GM21360 (cell line): ENCODE results near the gene EYA2.

Source experiments
- ATAC-seq: cut with Tn5 transposase; IDR thresholded peaks from one replicate; pipeline ENCODE4 v1.9.1; 2021; ENCODE audit warnings: mild to moderate bottlenecking, moderate library complexity; ENCODE audit not compliant: unreplicated experiment

The EYA2 gene

DNA sequence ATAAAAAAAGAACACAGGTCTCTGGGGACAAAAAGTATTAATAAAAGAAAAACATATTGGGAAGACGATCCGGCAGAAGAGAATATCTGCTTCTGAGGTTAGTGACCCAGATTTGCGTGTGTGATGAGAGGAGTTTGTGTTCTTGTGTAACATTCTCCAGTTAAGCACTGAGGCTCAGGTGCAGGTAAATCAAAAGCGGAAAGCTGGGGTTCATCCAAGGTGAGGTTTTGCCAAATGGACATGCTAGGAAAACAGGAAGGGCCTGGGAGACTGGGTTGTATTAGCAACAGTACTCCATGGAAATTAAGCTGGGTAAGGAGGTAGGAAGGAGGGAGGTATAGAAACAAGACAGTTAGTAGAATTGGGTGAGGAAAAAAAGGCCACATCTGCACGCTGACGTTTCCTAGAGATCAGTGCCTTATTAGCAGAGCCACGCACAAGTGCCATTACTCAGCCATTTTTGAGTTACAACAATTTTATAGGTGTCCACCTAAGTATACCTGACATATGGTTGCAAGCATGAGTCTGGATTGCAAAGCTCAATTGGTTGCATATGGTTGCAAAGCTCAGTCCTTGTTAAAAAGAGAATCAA, 322.3 kb downstream of the EYA2 start:
- no peak for ATAC-seq

DNA sequence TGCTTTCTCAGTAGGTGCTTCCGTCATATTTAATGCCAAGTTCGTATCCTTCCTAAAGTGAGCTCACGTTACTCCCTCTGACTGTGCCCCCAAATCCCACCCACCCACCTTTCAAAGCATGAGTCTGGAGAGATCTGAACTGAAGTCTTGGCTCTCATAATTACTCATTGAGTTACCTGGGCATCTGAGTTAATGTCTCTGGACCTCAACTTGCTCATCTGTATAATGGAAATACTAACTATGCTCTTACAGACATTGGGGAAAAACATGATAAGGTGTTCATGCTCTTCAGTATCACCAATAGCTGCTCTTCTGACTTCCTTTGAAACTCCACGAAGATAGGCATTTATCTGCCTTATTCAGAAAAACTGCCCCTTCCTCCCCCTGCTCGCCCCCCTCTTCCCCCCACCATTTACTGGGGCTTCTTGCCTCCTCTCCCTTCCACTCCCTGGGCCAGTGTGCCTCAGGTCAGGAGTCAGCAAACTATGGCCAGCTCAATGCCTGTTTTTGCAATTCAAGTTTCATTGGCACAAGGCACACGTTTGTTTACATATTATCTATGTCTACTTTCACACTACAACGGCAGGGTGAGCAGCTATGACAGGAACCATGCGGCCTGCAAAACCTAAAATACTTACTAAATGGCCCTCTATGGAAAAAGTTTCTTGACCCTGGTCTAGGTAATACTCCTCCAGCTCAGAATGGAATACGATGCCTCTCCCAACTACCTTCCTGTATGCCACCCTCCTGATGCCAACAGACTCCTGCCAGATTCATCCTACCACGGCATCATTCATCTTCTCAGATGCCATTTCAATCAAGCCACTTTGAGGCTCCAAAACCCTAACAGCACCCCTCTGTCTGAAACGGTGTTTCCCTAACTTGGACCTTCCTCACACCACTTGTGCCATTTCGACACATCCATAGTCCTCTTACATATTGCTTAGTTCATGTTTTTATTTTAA, 323.1 kb downstream of the EYA2 start:
- no peak for ATAC-seq

DNA sequence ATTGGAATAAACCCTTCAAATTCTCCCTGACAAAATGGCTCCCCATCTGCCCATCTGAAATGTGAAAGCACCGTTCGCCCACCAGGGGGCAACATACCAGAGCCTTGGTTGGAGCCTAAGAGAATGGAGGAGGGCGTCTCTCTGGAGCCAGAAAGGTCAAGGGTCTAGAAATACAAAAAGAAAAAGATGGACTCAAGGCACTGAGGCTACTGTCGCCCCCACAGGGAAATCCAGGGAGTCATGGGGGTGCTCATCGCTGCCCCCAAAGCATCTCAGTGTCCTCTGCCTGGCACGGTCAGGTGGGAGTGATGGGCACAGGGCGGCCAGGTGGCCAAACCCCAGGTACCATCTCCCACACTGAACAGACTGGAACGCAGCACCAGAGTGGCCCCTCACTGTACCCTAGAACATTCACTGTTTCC, 325.5 kb downstream of the EYA2 start:
- ATAC-seq = no peak

DNA sequence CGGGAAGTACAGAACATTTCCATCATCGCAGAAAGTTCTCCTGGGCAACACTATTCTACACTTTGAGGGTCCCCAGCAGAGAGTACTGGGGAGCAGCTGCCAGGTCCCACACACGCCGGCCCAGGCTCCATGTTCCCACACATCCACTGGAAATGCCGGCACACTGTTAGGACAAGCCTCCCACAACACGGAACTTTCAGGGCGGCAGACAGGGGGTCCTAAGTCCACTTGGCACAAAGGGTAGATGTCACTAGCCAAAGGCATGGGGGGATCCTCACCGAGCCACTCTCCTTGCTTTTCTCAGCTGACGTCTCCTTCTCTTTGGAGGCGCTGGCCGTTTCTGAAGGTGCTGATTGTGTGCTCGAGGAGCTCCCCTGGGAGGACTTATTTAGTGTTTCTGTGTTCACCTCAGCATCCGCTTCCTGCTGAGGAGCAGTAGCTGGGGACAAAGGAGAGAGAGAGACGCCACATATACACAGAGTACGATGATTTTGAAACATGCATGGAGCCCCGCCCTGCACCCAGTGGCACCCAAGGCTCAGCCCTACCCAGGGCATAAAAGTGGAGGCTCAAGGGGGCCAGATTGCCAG, 326.5 kb downstream of the EYA2 start:
- ATAC-seq = no peak

DNA sequence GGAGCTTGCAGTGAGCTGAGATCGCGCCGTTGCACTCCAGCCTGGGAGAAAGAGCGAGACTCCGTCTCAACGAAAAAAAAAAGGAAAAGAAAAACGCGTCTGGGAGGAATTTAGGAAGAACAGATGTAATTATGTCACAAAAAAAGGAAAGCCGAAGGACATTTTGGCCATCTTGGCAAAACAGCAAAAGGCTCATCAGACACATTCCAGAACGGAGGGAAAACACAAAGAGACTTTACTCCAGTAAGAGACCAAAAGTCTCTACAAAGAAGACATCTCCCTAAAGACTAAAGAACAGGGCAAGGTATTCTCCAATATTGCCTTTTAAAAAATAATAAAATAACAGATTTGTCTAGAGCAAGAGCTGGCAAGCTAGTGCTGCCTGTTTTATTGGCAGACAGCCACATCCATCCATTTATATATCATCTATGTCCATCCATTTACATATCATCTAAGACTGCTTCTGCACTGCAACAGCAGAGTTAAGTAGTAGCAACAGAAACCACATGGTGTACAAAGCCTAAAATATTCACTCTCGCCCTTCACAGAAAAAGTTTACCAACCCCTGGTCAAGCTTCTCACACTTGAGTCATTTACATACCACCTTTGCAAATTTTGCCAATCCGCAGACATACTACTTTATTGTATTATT, 328.0 kb downstream of the EYA2 start:
- ATAC-seq = no peak

DNA sequence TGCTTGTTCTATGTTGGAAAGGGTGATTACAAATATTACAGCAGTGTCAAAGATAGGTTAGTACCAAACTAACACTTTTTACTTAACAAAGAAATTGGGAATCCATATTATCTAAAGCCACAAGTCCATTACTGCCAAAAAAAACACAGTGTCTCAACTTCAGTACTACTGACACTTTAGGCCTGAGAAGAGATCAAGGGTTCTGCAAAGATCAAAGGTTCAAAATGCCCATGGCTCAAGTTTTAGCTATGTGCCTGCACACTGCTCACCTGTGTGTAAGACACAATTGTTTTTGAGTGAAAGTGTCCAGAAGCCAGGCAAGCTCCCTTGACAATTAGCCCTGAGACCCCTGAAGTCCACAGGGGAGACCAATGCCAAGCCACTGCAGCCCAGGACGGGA, 329.3 kb downstream of the EYA2 start:
- ATAC-seq = no peak

DNA sequence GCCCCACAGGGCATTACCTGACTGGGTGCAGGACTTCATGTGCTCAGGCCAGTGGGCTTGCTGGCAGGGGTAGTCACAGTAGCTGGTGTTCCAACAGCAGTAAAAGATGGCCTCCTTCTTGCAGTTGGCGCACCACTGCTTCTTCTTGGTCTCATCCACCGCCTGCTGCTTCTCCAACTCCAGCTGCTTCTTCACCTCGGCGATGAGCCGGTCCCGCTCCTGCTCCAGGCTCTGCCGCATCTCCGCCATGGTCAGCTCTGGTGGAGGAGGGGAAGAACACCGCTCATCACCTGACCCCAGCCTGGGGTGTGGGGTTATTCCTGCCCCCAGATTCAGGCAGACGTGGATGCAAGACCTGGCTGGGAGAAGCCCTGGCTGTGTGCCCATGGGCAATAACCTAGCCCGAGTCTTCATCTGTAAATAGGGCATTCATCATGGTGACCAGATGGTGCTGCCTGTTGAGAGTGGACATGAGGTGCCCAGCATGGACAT, 329.7 kb downstream of the EYA2 start:
- ATAC-seq = no peak

DNA sequence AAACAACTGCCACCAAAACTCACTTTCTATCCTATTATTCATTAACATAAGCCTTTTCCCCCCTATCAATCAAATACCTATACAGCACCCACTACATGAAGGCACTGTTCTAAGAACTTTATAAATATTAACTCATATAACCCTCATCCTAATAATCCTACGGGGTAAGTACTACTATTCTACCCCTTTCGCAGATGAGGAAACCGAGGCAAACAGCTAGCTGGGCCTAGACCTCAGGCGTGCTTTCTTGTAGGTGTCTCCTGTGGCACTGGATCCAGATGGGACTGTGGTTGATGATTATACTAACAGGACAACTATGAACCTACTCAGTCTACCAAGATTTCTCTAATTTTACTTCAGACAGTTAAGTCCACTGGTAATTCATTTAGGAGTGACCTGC, 330.2 kb downstream of the EYA2 start:
- no peak for ATAC-seq

DNA sequence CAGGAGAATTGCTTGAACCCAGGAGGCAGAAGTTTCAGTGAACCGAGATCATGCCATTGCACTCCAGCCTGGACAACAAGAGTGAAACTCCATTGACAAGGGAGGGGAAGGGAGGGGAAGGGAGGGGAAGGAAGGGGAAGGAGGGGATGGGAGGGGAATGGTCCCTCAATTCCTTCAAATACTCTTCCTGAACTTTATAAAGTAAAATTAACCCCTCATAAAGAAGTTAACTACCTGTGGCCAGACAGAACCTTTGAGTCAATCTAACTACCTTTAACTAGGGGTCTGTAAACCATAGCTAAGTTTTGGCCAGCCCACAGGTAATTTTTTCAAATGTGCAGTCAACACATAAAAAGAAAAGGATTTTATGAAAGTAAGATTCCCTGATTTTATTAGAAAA, 330.8 kb downstream of the EYA2 start:
- ATAC-seq = no peak

DNA sequence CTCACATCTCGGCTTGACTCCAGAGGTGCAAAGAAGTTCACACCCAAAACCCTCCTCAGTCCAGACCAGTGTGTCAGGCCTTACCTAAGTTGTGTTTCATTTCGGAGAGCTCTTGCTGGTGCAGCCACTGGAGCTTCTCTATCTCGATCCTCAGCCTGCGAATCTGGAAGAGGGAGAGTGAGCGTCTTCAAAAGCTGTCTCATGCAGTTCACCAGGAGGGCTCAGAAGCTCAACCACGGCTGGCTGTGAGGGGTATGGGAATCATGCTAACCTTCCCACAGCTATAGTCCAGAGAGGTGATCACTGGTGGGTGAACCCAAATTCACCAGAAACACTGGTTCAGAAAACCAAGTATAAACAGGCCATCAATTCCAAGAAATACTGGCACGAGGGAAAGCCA, 332.5 kb downstream of the EYA2 start:
- no peak for ATAC-seq

DNA sequence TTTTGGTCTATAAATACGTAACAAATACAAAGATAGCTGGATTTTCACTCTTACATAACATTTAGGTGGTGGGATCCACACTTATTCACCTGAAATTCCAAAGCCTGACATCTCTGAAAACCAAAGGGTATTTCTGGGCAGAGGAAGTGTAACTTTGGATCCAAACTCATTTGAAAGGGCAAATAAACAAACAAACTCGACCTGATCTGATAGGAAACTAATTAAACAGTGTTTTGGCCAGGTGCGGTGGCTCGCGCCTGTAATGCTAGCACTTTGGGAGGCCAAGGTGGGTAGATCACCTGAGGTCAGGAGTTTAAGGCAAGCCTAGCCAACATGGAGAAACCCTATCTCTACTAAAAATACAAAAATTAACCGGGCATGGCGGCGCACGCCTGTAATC, 332.9 kb downstream of the EYA2 start:
- no peak for ATAC-seq

DNA sequence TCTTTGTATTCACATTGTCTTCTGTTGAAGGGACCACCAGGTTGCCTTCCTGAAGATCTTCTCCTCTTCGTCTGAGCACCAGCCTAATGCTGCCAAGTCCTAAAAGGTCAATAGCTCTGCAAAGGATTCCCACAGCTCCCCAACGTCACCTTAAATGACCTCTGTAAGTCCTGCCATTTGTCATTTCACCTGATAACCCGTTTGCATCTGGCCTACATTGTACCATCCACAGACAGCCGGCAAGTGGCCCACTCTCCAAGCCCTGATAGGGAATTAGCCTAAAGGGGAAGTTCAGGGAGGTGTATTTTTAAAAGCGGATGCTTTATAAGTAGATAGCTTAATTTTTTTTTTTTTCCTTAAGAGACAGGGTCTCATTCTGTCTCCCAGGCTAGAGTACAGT, 334.0 kb downstream of the EYA2 start:
- no peak for ATAC-seq

DNA sequence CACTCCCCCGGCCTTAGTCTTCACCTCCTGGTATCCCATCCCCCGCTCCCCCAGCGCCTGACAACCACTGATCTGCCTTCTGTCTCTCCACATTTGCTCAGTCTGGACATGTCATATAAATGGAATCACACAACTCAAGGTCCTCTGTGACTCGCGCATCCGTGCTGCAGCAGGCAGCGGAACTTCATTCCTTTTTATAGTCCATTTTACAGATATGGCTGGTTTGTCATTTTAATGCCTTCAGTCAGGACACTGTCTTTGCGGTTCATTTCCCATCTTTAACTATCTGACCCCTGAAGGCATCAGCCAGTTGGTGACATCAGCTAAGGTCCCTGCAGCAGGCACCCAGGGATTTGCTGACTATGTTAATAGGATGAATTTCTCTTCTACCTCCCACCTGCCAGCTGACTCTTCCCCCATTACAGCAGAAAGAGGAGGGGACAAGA, 336.2 kb downstream of the EYA2 start:
- no peak for ATAC-seq

DNA sequence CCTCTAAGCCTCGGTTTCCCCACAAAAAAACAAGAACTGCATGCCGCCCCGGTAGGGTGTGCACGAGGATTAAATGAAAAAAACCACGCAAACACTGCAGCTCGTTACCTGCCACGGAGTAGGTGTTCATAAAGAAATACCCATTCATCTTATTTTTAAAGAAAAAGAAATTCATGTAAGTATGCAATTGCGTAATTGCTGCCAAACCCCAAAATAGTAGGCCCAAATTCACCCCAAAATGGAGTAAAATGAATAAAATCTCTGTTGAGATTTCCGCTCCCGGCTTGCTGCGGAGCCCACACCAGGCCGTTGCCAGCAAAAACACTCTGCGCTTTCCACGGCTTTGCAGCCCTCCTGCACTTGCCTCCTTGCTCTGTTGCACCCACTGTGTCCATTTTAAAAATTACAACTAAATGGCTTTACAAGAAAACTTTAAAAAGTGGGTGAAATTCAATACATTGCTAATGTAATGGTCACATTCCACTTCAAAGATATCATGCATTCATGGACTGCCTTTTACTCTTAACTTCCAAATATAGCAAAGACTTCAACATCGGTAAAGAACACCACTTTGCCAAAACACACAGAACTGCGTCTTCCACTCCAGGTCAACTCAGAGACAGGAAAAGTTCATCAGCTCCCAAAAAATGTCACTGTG, 336.9 kb downstream of the EYA2 start:
- ATAC-seq = no peak

DNA sequence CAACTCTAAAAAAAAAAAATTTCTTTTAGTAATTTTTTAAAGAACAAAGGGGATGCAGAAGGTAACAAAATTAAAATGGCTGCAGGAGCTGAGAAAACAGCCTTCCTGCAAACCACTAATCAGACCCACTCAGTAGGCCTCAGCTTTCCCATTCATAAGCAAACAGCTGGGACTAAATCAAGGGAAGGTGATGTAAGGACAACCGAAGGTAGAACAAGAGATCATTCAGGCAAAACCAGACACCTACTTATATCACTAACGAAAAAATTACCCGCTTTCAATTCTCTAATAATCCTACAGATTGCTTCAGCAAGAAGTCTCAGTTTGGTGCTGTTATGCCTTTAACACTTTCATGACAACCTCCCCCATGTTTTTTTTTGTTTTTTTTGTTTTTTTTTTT, 337.9 kb downstream of the EYA2 start:
- no peak for ATAC-seq

DNA sequence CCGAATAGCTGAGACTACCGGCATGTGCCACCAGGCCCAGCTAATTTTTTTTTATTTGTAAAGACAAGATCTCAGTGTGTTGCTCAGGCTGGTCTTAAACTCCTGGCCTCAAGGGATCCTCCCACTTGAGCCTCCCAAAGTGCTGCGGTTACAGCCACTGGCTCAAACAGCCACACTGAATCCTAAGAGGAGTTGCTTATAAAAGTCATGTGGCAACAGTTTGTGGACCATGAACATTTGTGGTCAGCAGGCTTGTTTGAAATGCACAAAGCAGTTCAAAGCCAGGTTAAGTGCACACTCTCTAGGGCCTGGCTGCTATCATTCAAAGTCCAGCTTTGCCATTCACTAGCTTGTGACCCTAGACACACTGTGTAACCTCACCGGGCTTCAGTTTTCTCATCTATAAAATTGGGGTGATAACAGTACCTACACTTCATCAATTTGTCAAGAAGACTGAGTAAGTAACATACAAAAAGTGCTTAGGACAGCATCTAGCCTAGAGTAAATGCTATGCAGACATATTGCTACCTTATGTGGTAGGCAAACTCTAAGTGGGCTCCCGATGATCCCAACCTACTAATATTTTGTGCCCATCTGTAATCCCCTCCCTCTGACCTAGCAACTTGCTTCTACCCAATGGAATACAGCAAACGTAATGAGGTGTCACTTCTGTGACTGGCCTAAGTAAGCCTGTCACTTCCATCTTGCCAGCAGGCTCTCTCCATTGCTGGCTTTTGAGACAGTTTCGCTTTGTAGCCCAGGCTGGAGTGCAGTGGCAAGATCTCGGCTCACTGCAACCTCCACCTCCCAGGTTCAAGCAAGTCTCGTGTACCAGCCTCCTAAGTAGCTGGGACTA, 338.9 kb downstream of the EYA2 start:
- no peak for ATAC-seq

DNA sequence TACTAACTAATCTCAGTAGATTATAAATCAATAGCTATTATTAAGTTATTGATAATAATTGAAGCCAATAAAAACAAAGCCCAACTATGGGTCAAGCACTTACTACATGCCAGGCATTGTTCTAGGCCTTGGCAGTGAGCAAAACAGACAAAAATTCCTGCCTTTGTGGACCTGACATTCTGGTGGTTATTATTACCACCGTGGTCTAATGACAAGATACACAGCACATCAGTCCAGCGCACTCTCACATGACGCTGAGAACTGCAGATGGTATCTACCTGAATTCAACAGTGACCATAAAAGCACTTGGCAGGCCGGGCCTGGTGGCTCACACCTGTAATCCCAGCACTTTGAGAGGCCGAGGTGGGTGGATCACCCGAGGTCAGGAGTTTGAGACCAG, 340.5 kb downstream of the EYA2 start:
- ATAC-seq = no peak

DNA sequence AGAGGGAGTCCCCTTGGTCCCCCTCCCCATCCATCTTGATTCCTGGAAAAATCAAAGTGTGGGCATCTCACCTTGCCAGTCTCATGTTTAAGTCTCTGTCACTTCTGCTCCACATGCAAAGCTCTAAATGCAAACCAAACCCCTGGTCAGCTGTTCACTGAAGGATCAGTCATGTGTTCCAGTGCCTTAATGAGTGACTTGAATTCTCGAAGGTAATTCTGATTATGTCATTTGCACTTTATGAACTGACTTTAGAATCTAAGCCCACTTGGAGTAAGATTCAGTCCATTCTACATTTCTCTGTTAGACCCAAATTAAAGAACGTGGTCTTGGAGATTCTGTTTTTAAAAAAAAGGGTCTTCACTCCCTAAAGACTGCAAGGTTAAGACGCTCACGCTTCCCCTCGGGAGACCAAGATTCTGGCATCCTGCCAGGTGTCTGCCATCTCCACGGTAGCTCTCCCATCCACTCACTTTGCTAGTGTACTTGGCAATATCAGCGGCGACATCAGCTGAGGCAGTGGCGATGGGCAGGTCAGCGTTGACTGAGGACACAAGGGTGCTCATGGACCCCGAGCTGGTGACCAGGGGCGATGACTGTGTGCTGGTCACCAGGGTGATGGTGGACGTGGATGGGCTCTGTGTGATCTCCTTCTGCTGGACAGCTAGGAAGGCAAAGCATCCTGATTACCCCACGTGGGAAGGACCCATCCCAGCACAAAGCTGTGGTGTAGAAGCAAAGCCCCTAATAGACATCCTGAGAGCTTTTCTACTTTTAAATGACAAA, 341.4 kb downstream of the EYA2 start:
- no peak for ATAC-seq

DNA sequence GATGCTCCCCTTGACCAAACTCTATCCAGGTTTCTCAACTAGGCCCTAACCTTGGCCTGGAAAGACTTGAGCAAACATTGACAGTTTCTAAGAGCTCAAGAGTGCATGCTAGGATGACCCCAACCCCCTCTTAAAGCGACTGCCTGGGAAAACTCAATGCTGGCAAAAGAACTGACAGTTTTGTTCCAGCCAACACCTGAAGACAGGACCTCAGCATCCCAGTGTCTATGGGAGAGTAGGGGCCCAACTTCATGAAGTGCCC, 341.9 kb downstream of the EYA2 start:
- ATAC-seq = no peak
